ENCODE data around the gene TFAP2A. TPM values are rescaled to one million over a fixed set of nuclear protein-coding genes. Genes with fewer than 3 reads are reported as not detected.

The TFAP2A gene
- total RNA-seq, 3 donors from 2014 or later, result 25.2 to 46.0 TPM; not detected in 1

DNA sequence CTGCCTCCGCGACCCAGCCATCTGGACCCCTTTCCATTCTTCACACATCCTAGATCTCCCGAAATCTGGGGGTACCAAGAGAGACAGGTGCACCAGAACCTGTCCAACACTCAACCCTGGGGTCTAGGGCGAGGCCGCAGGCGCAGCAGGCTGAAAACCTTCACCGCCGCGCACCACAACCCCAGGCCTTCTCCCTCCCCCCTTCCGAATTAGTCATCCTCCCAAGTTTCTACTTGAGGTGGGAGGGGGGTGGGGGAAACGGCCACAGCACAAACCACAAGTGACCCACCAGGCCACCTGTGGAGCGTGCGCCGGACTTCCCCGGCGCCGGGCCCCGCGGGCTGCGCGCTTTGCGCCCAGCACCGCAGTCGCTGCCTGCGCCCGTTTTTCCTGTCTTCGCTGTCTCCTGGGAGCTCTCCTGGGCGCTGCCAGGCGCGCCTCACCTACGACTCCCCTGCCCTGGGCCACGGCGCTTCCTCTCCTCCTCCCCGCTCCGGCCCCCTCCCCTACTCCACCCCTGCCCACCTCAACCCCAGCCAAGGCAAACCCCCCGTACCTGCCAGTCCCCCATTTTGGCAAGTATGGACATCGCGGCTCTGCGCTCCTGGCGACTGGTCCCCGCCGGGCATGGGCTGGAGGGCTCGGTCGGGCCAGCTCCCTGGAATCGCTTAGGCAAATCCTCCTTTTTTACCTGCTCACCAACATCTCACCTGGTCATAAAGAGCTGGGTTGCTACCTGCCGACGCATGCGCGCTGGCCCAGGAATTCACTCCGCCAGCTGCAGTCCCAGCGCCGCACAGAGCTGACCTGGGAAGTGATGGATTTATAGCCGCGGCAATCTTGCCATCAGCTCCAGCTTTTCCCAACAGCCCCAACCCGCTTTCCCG, 4.2 kb upstream of the TFAP2A start:
- peaks cover 5 to 59% of the 10 kb centered on the region in 2 donors for H3K27me3 ChIP-seq
- intact Hi-C loops (cut with DNase I; ENCODE audit: low total_unique reads), result no loop called here
- no peaks in the 10 kb centered on the region for H3K36me3 ChIP-seq
- DNase-seq (ENCODE audit: low spot score in 2 of 2), result peak; percentile 86 to 87
- TF ChIP-seq POLR2A (IDR thresholded peaks at IDR 0.05) (peak; percentile 34), POLR2AphosphoS5 (IDR thresholded peaks at IDR 0.05) (peak in 1 of 3 donors; percentile 49)
- TF ChIP-seq, protein P1, sequence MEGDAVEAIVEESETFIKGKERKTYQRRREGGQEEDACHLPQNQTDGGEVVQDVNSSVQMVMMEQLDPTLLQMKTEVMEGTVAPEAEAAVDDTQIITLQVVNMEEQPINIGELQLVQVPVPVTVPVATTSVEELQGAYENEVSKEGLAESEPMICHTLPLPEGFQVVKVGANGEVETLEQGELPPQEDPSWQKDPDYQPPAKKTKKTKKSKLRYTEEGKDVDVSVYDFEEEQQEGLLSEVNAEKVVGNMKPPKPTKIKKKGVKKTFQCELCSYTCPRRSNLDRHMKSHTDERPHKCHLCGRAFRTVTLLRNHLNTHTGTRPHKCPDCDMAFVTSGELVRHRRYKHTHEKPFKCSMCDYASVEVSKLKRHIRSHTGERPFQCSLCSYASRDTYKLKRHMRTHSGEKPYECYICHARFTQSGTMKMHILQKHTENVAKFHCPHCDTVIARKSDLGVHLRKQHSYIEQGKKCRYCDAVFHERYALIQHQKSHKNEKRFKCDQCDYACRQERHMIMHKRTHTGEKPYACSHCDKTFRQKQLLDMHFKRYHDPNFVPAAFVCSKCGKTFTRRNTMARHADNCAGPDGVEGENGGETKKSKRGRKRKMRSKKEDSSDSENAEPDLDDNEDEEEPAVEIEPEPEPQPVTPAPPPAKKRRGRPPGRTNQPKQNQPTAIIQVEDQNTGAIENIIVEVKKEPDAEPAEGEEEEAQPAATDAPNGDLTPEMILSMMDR (IDR thresholded peaks at IDR 0.05), result no peak
- H3K27ac ChIP-seq, result peak overlapping the region; percentile 97 to 98
- peaks cover 0 to 6% of the 10 kb centered on the region in 2 donors for H3K4me1 ChIP-seq
- no peaks in the 10 kb centered on the region for H3K9me3 ChIP-seq
- H3K4me3 ChIP-seq, result peak overlapping the region in 2 of 3 donors; percentile 59 to 95

DNA sequence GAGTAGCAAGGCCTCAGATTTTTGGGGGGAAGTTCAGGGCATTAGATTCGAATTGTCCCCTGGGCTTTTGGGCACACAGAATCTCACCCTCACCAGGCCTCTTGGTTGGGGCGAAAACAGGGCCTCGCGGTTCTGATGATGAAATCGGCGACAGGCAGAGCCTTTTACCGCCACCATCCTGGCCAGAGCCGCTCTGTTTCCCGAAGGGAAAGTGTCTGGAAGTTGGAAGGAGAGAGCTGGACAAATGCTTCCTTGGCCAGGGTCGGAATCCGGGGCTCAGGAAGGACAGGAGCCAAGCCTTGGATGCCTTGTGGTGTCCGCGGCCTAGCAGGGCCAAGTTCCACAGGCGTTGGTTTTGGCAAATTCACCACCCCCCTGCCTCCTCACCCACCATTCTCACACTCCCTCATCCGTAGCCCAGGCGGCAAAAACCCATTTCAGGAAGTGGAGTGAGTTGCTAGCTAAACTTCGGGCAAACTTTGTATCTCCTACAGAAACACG, 3.5 kb upstream of the TFAP2A start:
- peak overlapping the region in 2 of 3 donors; percentile 59 to 95 for H3K4me3 ChIP-seq
- no peaks in the 10 kb centered on the region for H3K36me3 ChIP-seq
- H3K27ac ChIP-seq, result peak overlapping the region; percentile 97 to 98
- intact Hi-C loops (cut with DNase I; ENCODE audit: low total_unique reads), result no loop called here
- DNase-seq (ENCODE audit: low spot score in 2 of 2), result no peak
- TF ChIP-seq POLR2A (IDR thresholded peaks at IDR 0.05) (no peak), POLR2AphosphoS5 (IDR thresholded peaks at IDR 0.05) (peak in 2 of 3 donors; percentile 1 to 13)
- no peaks in the 10 kb centered on the region for H3K9me3 ChIP-seq
- H3K4me1 ChIP-seq, result peaks cover 0 to 6% of the 10 kb centered on the region in 2 donors
- peaks cover 5 to 57% of the 10 kb centered on the region in 2 donors for H3K27me3 ChIP-seq

DNA sequence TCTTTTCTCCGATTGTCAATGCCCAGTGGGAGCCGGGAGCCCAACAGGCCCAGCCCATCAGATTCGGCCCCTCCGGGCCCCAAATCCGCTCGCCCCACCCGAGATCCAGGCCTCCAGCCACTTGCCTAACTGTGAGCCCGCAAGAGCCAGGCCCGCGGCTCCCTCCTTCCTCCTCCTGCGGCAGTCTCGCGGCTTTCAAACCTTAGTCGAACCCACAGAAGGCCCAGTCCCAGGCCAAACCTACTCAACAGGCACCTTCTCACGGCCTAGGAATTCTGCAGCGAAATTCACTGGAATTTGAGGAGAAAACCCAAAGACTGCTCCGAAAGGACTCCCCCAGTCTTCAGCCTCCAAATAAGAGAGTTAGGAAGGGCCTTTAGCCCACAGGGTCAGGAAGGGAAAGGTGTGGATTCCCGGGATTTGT, 2.8 kb upstream of the TFAP2A start:
- TF ChIP-seq, protein P1 (IDR thresholded peaks at IDR 0.05), result no peak
- TF ChIP-seq POLR2A (IDR thresholded peaks at IDR 0.05) (no peak), POLR2AphosphoS5 (IDR thresholded peaks at IDR 0.05) (no peak)
- DNase-seq (ENCODE audit: low spot score in 2 of 2), result no peak
- Histone ChIP-seq H3K36me3 (no peaks in the 10 kb centered on the region), H3K27me3 (peaks cover 5 to 57% of the 10 kb centered on the region in 2 donors), H3K4me1 (peaks cover 0 to 11% of the 10 kb centered on the region in 2 donors), H3K4me3 (peak overlapping the region in 2 of 3 donors; percentile 59 to 95), H3K27ac (peak overlapping the region; percentile 97 to 98), H3K9me3 (no peaks in the 10 kb centered on the region)
- intact Hi-C loops (cut with DNase I; ENCODE audit: low total_unique reads), result no loop called here

DNA sequence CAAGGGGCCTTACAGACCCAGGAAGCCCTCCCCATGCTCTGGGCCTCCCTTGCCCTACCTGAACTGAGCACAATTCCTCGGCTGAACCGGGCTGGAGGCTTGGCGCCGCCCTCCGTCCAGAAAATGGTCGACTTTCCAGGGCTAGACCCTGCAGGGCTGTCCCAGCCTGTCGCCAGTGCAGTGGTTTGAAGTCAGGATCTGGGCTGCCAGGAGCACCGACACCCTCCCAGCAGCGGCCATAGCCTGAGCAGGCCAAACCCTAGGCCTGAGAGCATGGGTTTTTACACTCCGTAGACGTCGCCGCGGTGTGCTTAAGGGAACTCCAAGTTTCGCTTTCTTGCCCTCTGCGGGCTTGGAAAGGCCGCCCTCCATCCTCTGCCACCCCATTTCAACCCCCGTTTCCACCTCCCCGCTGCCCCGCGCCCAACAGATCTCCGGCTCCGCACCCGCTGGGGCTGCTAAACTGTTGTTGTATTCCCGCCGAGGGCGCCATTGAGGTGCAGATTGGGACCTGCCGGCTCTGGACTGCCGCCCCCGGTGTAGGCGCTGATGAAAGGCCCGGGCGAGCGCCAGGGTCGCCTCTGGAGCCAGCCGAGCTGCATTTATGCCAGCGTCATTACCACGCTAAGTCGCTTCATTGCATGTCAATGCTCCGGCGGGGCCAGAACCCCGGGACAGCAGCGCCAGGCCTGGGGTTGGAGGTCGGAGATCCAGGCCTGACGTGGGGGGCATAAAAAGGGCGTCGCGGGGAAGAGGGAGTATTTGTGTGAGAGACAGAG, 2.2 kb upstream of the TFAP2A start:
- peaks cover 5 to 55% of the 10 kb centered on the region in 2 donors for H3K27me3 ChIP-seq
- peak overlapping the region; percentile 31 to 95 (median 59) for H3K4me3 ChIP-seq
- TF ChIP-seq POLR2A (IDR thresholded peaks at IDR 0.05) (no peak), POLR2AphosphoS5 (IDR thresholded peaks at IDR 0.05) (no peak)
- TF ChIP-seq, protein P1 (IDR thresholded peaks at IDR 0.05), result no peak
- H3K4me1 ChIP-seq, result peaks cover 0 to 11% of the 10 kb centered on the region in 2 donors
- H3K36me3 ChIP-seq, result no peaks in the 10 kb centered on the region
- peak overlapping the region; percentile 97 to 98 for H3K27ac ChIP-seq
- DNase-seq (ENCODE audit: low spot score in 2 of 2), result no peak
- no peaks in the 10 kb centered on the region for H3K9me3 ChIP-seq
- intact Hi-C loops (cut with DNase I; ENCODE audit: low total_unique reads), result no loop called here

DNA sequence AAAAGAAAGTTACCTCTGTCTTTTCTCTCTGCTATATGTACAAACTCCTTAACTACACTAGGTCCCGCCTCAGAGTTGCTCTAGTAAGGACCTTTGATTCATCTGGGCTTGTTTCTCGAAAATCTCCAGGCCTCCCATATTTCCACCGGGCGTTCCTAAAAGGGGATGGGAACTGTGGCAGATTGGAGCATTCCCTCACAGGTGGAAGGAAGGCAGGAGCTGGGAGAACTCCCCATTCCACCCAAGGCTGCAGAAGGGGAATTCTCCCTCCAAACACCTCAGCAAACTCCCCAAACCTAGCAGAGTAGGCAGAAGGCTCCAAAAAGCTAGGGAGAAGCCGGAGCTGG, 1.6 kb upstream of the TFAP2A start:
- no peak for DNase-seq (ENCODE audit: low spot score in 2 of 2)
- intact Hi-C loops (cut with DNase I; ENCODE audit: low total_unique reads), result no loop called here
- peak overlapping the region; percentile 97 to 98 for H3K27ac ChIP-seq
- peaks cover 0 to 11% of the 10 kb centered on the region in 2 donors for H3K4me1 ChIP-seq
- peaks cover 5 to 50% of the 10 kb centered on the region in 2 donors for H3K27me3 ChIP-seq
- H3K4me3 ChIP-seq, result peak overlapping the region in 2 of 3 donors; percentile 59 to 95
- no peaks in the 10 kb centered on the region for H3K36me3 ChIP-seq
- no peaks in the 10 kb centered on the region for H3K9me3 ChIP-seq
- TF ChIP-seq POLR2A (IDR thresholded peaks at IDR 0.05) (no peak), POLR2AphosphoS5 (IDR thresholded peaks at IDR 0.05) (no peak)
- TF ChIP-seq, protein P1 (IDR thresholded peaks at IDR 0.05), result no peak

All from breast epithelium (tissue), 4 donors.